HG02610 (cell line): Measurements from ENCODE around the gene OR6F1.
"Not testable (repeated sequence)": the region's sequence is repeated elsewhere in the genome, so short reads cannot be mapped to it uniquely, and the experiment has no call there.

ENCODE experiments used
- ATAC-seq: cut with Tn5 transposase; IDR thresholded peaks from one replicate; pipeline ENCODE4 v1.9.1; 2021; ENCODE audit warnings: mild to moderate bottlenecking, moderate library complexity; ENCODE audit not compliant: unreplicated experiment

Gene OR6F1

DNA sequence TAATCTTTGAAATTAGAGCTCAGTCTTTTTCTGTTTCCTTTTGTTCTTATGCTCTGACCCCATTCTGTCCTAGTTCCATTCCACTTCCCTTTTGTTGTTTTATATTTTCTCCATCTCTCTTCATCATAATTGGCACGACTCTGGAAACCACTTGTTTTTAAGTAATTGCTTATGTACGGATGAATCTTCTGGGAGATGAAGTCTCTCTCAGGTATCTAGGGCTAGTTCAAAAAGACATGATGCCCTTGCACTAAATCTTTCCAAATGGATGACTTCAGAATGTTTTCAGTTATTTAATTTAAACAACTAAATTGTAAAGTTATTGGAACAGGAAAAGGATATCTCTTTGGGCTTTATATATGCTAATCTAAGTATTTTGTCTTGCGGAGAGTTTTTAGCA is at the start of gene OR6F1:
Gene OR6F1, minus strand, starts transcription at position 101 of the 400 bp plus-strand sequence. CDS start 3,891 bp downstream, outside the sequence.
- no peak for ATAC-seq

GRCh38 chr1:247760456-247760855 is 44.0 kb upstream of the OR6F1 start, which contains the start of gene OR1C1:
Gene OR1C1, minus strand, starts transcription at chr1:247760556. Its CDS starts 2,150 bp downstream, at chr1:247758406.
- no peak for ATAC-seq

GRCh38 chr1:247754311-247754710 is 37.9 kb upstream of the OR6F1 start:
- ATAC-seq: not testable (repeated sequence)

GRCh38 chr1:247749870-247750269 is 33.4 kb upstream of the OR6F1 start:
- no peak for ATAC-seq

GRCh38 chr1:247748041-247748440 is 31.6 kb upstream of the OR6F1 start, which contains the start of gene OR14A2:
Gene OR14A2, minus strand, starts transcription at chr1:247748141.
- no peak for ATAC-seq

GRCh38 chr1:247747616-247748015 is 31.2 kb upstream of the OR6F1 start:
- ATAC-seq: no peak

- no peak for ATAC-seq
Measured at GRCh38 chr1:247746391-247746935, 30.0 kb upstream of the OR6F1 start.

DNA sequence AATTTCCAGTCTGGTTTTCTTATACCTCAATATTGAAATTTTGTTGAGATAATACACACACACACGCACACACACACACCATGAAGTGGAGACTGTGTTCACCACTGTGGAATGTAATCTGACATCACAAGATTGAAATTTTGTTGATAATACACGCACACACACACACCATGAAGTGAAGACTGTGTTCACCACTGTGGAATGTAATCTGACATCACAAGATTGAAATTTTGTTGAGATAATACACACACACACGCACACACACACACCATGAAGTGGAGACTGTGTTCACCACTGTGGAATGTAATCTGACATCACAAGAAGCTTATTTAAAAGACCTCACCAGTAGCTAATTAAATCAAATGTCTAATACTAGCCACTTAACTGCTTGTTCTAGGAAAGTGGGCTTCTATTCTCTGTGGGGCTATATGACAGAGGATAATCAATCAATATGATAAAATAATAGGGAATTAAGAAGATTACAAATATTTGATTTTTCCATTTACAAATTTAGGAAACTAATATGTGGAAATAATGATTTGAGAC is 25.8 kb upstream of the OR6F1 start:
- ATAC-seq: not testable (repeated sequence)

DNA sequence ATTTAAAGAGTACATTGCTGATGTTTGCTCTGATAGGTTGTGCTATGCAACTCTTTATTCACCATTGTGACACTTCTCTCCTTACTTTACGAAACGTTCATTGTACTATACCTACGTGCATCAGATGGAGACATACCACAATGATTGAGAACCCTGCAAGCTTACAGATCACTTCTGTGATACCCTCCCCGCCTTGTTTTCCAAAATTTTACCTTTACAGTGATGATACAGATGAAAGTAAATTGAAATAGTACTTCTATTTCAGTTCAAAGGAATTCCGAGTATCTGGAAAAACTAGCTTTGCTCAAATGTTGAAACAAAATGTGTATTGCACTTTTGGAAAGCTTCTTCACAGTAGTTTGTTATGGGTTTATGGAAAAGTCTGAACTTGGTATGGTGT is 25.3 kb upstream of the OR6F1 start:
- no peak for ATAC-seq

DNA sequence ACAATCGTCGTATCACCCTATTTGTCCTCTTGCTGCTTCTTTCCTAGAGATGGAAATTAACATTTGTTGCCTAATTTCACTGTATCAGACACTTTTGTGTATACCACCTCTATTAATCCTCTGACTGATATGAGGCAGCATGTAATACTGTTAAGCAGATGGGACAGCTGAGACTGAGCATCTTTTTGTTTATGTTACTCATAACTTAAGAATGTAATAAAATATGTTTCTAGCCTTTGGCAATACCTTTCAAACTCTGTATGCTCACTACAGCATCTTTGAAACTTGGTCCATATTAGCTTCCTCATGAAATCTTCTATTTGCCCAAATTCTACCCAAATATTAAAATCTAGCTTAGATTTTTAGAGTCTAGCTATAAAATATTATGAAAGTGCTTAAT is 24.3 kb upstream of the OR6F1 start:
- ATAC-seq: no peak

DNA sequence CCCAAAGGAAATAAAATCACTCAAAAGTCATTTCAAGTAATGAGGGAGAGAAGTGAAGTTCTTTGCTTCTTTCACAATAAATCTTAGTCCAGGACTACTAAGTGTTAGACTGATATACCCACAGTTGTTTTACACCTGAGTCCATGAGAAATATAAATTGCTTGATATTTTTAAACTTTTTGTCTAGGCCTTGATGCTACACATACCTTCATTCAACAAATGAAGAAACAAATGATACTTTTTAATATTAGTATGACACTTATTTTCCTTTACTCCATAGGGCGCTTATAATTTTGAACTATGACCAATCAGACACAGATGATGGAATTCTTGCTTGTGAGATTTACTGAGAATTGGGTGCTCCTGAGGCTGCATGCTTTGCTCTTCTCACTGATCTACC is 21.9 kb upstream of the OR6F1 start, which contains the start of gene OR14K1:
Gene OR14K1, plus strand, starts transcription at position 301 of the 400 bp plus-strand sequence. Its CDS starts 0 bp downstream, at position 301.
- ATAC-seq: no peak

DNA sequence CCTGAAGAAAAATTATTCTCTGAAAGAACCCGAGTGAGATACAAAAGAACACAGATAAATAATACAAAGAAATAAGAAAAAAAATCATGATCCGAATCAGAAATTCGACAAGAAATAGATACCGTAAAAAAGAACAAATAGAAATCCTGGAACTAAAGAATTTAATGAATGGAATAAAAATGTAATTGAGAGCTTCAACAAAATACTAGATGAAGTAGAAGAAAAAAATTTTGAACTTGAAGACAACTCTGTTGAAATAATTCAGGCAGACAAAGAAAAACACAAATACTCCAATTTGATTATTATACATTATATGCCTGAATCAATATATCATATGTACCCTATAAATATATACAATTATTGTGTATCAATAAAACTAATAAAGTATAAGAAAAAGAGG is 4.8 kb upstream of the OR6F1 start:
- ATAC-seq: no peak

GRCh38 chr1:247713753-247714152 is 2.7 kb downstream of the OR6F1 start:
- no peak for ATAC-seq

DNA sequence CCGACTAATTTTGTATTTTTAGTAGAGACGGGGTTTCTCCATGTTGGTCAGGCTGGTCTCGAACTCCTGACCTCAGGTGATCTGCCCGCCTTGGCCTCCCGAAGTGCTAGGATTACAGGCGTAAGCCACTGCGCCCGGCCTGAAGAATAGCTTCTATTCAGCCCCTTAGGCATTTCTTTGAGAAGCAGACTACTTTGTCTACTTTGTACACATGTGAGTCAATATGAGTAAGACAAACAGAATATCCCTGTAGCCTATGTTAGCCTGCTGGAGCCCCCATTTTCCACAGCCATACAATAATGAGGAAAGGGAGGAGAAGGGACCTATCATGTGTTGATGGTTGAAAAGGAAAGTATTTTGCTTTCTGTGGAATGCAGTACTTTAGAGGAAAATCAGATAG is 5.8 kb downstream of the OR6F1 start:
- ATAC-seq: not testable (repeated sequence)

- no peak for ATAC-seq
Measured at GRCh38 chr1:247701338-247701737, 15.1 kb downstream of the OR6F1 start.

DNA sequence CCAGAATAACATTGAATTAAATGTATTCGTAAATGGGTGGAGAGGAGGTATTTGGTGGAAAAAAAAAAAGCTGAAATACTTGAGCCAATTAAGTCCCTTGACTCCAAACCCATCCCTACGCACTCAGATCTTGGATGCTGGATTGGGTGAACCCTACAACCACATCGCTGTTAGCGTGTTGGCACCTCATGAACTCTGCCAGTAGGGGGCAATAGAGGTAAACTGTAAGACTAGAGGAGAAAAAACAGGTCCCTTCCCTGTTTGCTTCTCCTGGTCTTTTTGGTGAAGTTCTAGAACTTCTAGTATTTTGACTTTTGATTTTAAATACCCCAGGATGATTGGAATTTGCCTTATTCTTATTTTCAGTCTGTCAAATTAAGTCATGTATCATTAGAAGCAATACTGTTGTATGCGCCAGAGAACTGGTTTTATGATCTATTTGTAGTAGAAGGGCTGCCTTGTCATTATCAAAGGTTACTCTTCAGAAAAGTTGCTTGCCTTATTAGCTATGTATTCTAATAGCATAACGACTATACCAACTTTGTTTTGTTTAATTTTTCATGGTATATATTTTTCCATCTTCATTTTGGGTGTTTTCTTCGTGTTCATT is 35.1 kb downstream of the OR6F1 start:
- peak; percentile 95 for ATAC-seq

- ATAC-seq: no peak
Measured at GRCh38 chr1:247680171-247680570, 36.3 kb downstream of the OR6F1 start.

DNA sequence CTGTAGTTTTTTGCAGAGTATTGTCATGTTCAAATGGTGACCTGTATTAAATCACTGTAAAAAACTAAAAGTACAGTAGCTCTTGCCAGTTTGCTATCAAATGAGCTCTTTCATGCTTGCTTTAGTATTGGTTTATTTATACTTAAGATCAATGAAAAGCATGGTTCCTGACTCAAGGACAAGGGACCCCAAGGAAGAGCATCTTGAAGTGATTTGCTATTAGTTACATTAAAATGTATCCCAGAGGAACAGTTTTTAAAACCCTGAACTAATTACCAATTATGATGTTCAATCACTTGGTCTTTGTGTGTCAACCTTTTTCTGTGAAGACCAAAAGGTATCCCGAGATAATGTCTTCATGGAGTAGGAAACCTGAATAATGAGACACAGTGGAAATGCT is 36.8 kb downstream of the OR6F1 start, which contains the start of gene OR13G1:
Gene OR13G1, minus strand, starts transcription at position 101 of the 400 bp plus-strand sequence. CDS start 6,698 bp downstream, outside the sequence.
- no peak for ATAC-seq

- no peak for ATAC-seq
Measured at GRCh38 chr1:247669225-247669624, 47.2 kb downstream of the OR6F1 start.
